Osteocyte (in vitro differentiated cells): ENCODE measurements around the gene TICAM2. TPM values are rescaled to one million over a fixed set of nuclear protein-coding genes. Genes with fewer than 3 reads are reported as not detected.

Experiments used
- DNase-seq: peaks from one replicate; pipeline ENCODE4 v3.0.0; 2021; ENCODE audit warnings: mixed read lengths; ENCODE audit not compliant: unreplicated experiment; ENCODE audit errors: extremely low spot score
- H3K27ac Mint-ChIP-seq: one replicate; pipeline ENCODE4 v1.8.0; 2021; ENCODE audit warnings: mild to moderate bottlenecking, mixed read lengths; ENCODE audit not compliant: unreplicated experiment
- H3K27me3 Mint-ChIP-seq: one replicate; pipeline ENCODE4 v1.8.0; 2021; ENCODE audit warnings: mixed read lengths; ENCODE audit not compliant: unreplicated experiment
- H3K36me3 Mint-ChIP-seq: one replicate; pipeline ENCODE4 v1.8.0; 2021; ENCODE audit warnings: mixed read lengths; ENCODE audit not compliant: unreplicated experiment
- H3K4me1 Mint-ChIP-seq: one replicate; pipeline ENCODE4 v1.8.0; 2021; ENCODE audit warnings: mixed read lengths; ENCODE audit not compliant: unreplicated experiment
- H3K4me3 Mint-ChIP-seq: one replicate; pipeline ENCODE4 v1.8.0; 2021; ENCODE audit warnings: mild to moderate bottlenecking, moderate library complexity, mixed read lengths; ENCODE audit not compliant: unreplicated experiment
- H3K9me3 Mint-ChIP-seq: one replicate; pipeline ENCODE4 v1.8.0; 2021; ENCODE audit warnings: mixed read lengths; ENCODE audit not compliant: unreplicated experiment
- total RNA-seq: library from RNA; stranded (reverse); gene quantifications from 2 replicates; pipeline ENCODE4 v1.2.1, GENCODE V29; 2021
- TF ChIP-seq, protein P1 (sequence below): fragments of 200-600 bp; sonication (generic); IDR thresholded peaks from 2 replicates; pipeline ENCODE4 v1.5.0; 2021; ENCODE audit warnings: antibody characterized with exemption, mild to moderate bottlenecking, moderate library complexity

Gene TICAM2
- total RNA-seq, 1 donor from 2014 or later, result 2.8 TPM

GRCh38 chr5:115600766-115601165 is 1.5 kb downstream of the TICAM2 start:
- DNase-seq, result no peak
- TF ChIP-seq, protein P1, sequence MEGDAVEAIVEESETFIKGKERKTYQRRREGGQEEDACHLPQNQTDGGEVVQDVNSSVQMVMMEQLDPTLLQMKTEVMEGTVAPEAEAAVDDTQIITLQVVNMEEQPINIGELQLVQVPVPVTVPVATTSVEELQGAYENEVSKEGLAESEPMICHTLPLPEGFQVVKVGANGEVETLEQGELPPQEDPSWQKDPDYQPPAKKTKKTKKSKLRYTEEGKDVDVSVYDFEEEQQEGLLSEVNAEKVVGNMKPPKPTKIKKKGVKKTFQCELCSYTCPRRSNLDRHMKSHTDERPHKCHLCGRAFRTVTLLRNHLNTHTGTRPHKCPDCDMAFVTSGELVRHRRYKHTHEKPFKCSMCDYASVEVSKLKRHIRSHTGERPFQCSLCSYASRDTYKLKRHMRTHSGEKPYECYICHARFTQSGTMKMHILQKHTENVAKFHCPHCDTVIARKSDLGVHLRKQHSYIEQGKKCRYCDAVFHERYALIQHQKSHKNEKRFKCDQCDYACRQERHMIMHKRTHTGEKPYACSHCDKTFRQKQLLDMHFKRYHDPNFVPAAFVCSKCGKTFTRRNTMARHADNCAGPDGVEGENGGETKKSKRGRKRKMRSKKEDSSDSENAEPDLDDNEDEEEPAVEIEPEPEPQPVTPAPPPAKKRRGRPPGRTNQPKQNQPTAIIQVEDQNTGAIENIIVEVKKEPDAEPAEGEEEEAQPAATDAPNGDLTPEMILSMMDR, result no peak
- H3K4me1 Mint-ChIP-seq, result peaks cover 33% of the 10 kb centered on the region
- H3K27me3 Mint-ChIP-seq, result no peaks in the 10 kb centered on the region
- H3K36me3 Mint-ChIP-seq, result peaks cover 5% of the 10 kb centered on the region
- H3K4me3 Mint-ChIP-seq, result peak overlapping the region; percentile 52
- peaks cover 4% of the 10 kb centered on the region for H3K9me3 Mint-ChIP-seq
- peak overlapping the region; percentile 75 for H3K27ac Mint-ChIP-seq

DNA sequence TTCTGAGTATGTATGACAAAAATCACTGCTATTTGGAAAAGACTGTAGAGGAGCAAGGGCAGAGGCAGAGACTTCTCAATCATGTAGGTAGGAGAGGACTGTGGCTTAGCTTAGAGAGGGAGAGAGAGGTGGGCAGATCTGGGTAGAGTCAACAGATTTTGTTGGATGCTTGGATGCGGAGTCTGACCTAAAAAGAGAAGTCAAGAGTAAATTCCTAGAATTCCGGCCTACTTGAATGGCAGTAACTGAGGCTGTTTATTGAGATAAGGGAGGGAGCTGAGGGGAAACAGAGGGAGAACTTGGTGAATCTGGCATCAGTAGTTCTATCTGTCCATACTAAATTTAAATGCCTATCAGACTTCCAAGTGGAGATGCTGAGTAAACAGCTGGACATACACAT is 2.4 kb downstream of the TICAM2 start:
- Mint-ChIP-seq H3K27me3 (no peaks in the 10 kb centered on the region), H3K9me3 (peaks cover 4% of the 10 kb centered on the region), H3K27ac (peak overlapping the region; percentile 75), H3K36me3 (peaks cover 2% of the 10 kb centered on the region), H3K4me3 (no peak overlapping the region), H3K4me1 (peaks cover 38% of the 10 kb centered on the region)
- no peak for DNase-seq
- TF ChIP-seq, protein P1, result no peak

GRCh38 chr5:115599502-115599901 is 2.8 kb downstream of the TICAM2 start:
- H3K4me1 Mint-ChIP-seq, result peaks cover 43% of the 10 kb centered on the region
- no peak overlapping the region for H3K4me3 Mint-ChIP-seq
- H3K27ac Mint-ChIP-seq, result peak overlapping the region; percentile 75
- DNase-seq, result no peak
- no peaks in the 10 kb centered on the region for H3K27me3 Mint-ChIP-seq
- TF ChIP-seq, protein P1, result no peak
- H3K9me3 Mint-ChIP-seq, result peaks cover 4% of the 10 kb centered on the region
- peaks cover 1% of the 10 kb centered on the region for H3K36me3 Mint-ChIP-seq

DNA sequence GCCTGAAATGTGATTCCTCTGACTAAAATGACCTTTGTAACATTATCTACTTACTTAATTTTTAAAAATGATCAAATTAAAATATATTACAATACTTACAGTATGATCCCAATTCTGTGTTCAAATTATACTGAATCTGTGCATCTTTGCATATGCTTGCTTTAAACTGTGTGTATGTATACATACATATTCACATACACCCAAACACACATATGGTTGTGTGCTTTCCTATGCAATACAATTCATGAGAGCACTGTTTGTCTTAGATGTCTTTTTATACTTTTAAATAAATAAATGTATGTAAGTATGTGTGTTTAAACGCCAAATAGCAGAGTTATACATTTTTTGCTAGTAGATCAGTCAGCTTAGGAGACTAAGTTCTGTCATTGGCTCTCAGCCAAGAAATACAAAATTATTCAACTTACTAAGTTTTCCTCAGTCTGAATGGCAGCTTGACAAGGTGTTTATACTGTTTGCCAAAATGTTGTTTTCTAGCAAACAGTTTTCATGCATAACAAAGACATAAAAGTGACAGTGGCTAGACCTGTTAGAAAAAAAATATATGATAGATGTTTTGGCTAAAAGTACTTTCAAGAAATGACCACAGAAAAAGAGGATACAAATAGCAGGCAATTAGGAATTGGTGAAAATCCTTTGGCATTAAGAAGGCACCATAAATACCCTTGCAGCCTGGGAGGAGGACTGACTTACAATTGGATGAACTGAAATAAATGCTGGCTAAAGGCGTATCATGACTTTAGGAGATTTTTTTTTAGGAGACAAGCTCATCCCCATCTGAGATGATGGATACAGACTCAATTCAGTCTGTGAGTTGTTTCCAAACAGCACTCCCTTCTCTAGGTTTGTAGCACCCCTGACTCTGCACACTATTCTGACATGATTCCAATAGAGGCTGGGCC is 7.9 kb downstream of the TICAM2 start:
- Mint-ChIP-seq H3K27me3 (no peaks in the 10 kb centered on the region), H3K27ac (no peak overlapping the region), H3K36me3 (peaks cover 3% of the 10 kb centered on the region), H3K4me3 (no peak overlapping the region), H3K4me1 (peaks cover 32% of the 10 kb centered on the region), H3K9me3 (no peaks in the 10 kb centered on the region)
- DNase-seq, result no peak
- TF ChIP-seq, protein P1, result no peak

DNA sequence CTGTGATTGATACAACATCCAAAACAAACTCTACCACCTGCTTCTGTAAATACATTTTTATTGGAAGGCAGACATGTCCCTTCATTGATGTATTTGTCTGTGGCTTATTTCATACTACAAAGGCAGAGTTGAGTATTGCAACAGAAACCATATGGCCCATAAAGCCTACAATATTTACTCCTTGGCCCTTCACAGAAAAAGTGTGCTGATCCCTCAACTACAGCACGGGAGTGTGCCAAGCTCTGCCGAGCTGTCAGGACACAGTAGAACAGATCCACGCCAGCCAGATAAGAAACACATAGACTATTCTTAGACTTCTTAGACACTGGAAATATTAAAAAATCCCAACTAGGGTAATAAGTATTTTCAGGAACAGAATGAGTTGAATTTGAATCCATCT is 13.2 kb downstream of the TICAM2 start:
- DNase-seq, result no peak
- Mint-ChIP-seq H3K9me3 (no peaks in the 10 kb centered on the region), H3K36me3 (peaks cover 3% of the 10 kb centered on the region), H3K27me3 (no peaks in the 10 kb centered on the region), H3K4me1 (peaks cover 9% of the 10 kb centered on the region), H3K4me3 (no peak overlapping the region), H3K27ac (no peak overlapping the region)
- TF ChIP-seq, protein P1, result no peak
